Left ventricle myocardium inferior (tissue), 1 donor: Measurements from ENCODE around the gene LAPTM5. TPM values are rescaled to one million over a fixed set of nuclear protein-coding genes. Genes with fewer than 3 reads are reported as not detected.

Experiments used
- DNase-seq: peaks from one replicate; pipeline ENCODE4 v3.0.0-alpha.2; 2020
- H3K27ac ChIP-seq: fragments of 200-600 bp; replicated peaks from 2 replicates; pipeline ENCODE4 v1.8.0; 2021
- H3K27me3 ChIP-seq: fragments of 200-600 bp; 2 replicates; pipeline ENCODE4 v1.8.0; 2021; ENCODE audit warnings: low read depth
- H3K36me3 ChIP-seq: fragments of 200-600 bp; 2 replicates; pipeline ENCODE4 v1.8.0; 2021
- H3K4me1 ChIP-seq: fragments of 200-600 bp; 2 replicates; pipeline ENCODE4 v1.8.0; 2021
- H3K4me3 ChIP-seq: fragments of 200-600 bp; 2 replicates; pipeline ENCODE4 v1.8.0; 2021; ENCODE audit warnings: mild to moderate bottlenecking, moderate library complexity
- H3K9me3 ChIP-seq: fragments of 200-600 bp; replicated peaks from 2 replicates; pipeline ENCODE4 v1.8.0; 2021
- CTCF ChIP-seq: fragments of 200-600 bp; IDR thresholded peaks from 2 replicates; pipeline ENCODE4 v1.8.0; 2021; ENCODE audit warnings: antibody characterized with exemption, mild to moderate bottlenecking, borderline replicate concordance
- intact Hi-C: fragments of 100-400 bp; cut with micrococcal nuclease; formaldehyde crosslinking; loops from one replicate; pipeline ENCODE4 v1.11.0; 2022
- total RNA-seq: library from RNA; stranded (reverse); fragmentation: NEBNext Ultra II Directional; extraction: Animal tissue kit (Norgen Biotek cat#: 25700); gene quantifications from one replicate; pipeline ENCODE4 v1.2.1, GENCODE V29; 2021
- donor health status: DM: no; HTN: yes; CAD: no; lungs with severe emphysema.

LAPTM5 gene
- total RNA-seq, 1 donor from 2014 or later = 18.8 TPM

- no peak for DNase-seq
- Histone ChIP-seq H3K36me3 (no peaks in the 10 kb centered on the region), H3K4me1 (peaks cover 7% of the 10 kb centered on the region), H3K27me3 (peaks cover 12% of the 10 kb centered on the region), H3K4me3 (no peak overlapping the region), H3K27ac (no peak overlapping the region), H3K9me3 (no peaks in the 10 kb centered on the region)
- intact Hi-C loops = no loop called here
- no peak for TF ChIP-seq CTCF
Measured at GRCh38 chr1:30735668-30736498, 21.7 kb downstream of the LAPTM5 start.

- DNase-seq = peak; percentile 34
- no peak for TF ChIP-seq CTCF
- Histone ChIP-seq H3K27ac (no peak overlapping the region), H3K9me3 (no peaks in the 10 kb centered on the region), H3K36me3 (no peaks in the 10 kb centered on the region), H3K4me1 (peaks cover 7% of the 10 kb centered on the region), H3K27me3 (peaks cover 12% of the 10 kb centered on the region), H3K4me3 (no peak overlapping the region)
- intact Hi-C loops = no loop called here
Measured at GRCh38 chr1:30735124-30735523, 22.4 kb downstream of the LAPTM5 start.

- no peak overlapping the region for H3K27ac ChIP-seq
- no peaks in the 10 kb centered on the region for H3K9me3 ChIP-seq
- H3K4me3 ChIP-seq = no peak overlapping the region
- no peaks in the 10 kb centered on the region for H3K36me3 ChIP-seq
- intact Hi-C loops = no loop called here
- TF ChIP-seq CTCF = no peak
- peaks cover 8% of the 10 kb centered on the region for H3K27me3 ChIP-seq
- no peak for DNase-seq
- peaks cover 7% of the 10 kb centered on the region for H3K4me1 ChIP-seq
Measured at GRCh38 chr1:30734580-30734979, 23.0 kb downstream of the LAPTM5 start.

GRCh38 chr1:30734106-30734505 lies 23.5 kb downstream of the LAPTM5 start:
- H3K27me3 ChIP-seq = peaks cover 3% of the 10 kb centered on the region
- intact Hi-C loops = no loop called here
- H3K9me3 ChIP-seq = no peaks in the 10 kb centered on the region
- no peak for TF ChIP-seq CTCF
- H3K36me3 ChIP-seq = no peaks in the 10 kb centered on the region
- no peak for DNase-seq
- peaks cover 7% of the 10 kb centered on the region for H3K4me1 ChIP-seq
- H3K27ac ChIP-seq = no peak overlapping the region
- no peak overlapping the region for H3K4me3 ChIP-seq

GRCh38 chr1:30733493-30733892 lies 24.1 kb downstream of the LAPTM5 start:
- Histone ChIP-seq H3K9me3 (no peaks in the 10 kb centered on the region), H3K4me3 (no peak overlapping the region), H3K4me1 (peaks cover 7% of the 10 kb centered on the region), H3K36me3 (no peaks in the 10 kb centered on the region), H3K27me3 (no peaks in the 10 kb centered on the region), H3K27ac (no peak overlapping the region)
- TF ChIP-seq CTCF = no peak
- intact Hi-C loops = no loop called here
- no peak for DNase-seq
